ENCODE data around the gene SLC9A7.

The SLC9A7 gene

DNA sequence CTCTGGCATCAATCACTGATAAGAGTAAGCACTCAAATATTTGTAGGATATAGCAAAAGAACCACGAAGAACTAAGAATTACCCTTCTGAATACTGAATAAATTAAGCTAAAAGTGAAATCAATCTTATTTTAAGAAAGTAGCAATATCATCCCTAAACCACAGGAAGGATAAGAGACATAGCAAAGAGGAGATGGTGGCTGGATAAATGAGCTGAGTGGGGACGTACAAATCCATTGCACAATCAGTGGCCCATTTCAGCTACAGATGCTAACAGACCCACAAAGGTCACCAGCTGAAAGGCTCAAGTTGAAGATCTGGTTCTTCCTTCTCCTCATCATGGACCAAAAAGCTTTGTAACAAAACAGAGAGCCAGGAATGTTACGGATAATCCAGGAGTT is 77.1 kb downstream of the SLC9A7 start:
- H3K4me3 ChIP-seq (replicated peaks; ENCODE audit: low read depth, low read length), result no peak overlapping the region
- DNase-seq (ENCODE audit: extremely low read depth, low read depth), result no peak
- TF ChIP-seq, protein P1, sequence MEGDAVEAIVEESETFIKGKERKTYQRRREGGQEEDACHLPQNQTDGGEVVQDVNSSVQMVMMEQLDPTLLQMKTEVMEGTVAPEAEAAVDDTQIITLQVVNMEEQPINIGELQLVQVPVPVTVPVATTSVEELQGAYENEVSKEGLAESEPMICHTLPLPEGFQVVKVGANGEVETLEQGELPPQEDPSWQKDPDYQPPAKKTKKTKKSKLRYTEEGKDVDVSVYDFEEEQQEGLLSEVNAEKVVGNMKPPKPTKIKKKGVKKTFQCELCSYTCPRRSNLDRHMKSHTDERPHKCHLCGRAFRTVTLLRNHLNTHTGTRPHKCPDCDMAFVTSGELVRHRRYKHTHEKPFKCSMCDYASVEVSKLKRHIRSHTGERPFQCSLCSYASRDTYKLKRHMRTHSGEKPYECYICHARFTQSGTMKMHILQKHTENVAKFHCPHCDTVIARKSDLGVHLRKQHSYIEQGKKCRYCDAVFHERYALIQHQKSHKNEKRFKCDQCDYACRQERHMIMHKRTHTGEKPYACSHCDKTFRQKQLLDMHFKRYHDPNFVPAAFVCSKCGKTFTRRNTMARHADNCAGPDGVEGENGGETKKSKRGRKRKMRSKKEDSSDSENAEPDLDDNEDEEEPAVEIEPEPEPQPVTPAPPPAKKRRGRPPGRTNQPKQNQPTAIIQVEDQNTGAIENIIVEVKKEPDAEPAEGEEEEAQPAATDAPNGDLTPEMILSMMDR (IDR thresholded peaks at IDR 0.05; ENCODE audit: low read depth, low read length, missing control alignments), result no peak

DNA sequence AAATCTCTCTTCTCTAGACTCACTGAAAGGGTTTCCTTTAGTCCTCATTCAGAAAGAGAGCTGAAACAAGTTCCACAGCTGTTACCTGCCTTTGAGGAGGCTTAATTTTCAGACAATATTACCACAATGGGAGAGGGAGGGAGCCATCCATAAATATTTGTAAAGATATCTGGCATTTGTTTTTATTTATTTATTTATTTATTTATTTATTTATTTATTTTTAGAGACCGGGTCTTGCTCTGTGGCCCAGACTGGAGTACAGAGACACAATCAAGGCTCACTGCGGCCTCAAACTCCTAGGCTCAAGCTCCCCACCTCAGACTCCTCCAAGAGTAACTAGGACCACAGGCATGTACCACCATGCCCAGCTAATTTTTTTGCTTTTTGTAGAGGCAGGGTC is 80.7 kb downstream of the SLC9A7 start:
- TF ChIP-seq, protein P1 (IDR thresholded peaks at IDR 0.05; ENCODE audit: low read depth, low read length, missing control alignments), result no peak
- H3K4me3 ChIP-seq (replicated peaks; ENCODE audit: low read depth, low read length), result no peak overlapping the region
- no peak for DNase-seq (ENCODE audit: extremely low read depth, low read depth)

DNA sequence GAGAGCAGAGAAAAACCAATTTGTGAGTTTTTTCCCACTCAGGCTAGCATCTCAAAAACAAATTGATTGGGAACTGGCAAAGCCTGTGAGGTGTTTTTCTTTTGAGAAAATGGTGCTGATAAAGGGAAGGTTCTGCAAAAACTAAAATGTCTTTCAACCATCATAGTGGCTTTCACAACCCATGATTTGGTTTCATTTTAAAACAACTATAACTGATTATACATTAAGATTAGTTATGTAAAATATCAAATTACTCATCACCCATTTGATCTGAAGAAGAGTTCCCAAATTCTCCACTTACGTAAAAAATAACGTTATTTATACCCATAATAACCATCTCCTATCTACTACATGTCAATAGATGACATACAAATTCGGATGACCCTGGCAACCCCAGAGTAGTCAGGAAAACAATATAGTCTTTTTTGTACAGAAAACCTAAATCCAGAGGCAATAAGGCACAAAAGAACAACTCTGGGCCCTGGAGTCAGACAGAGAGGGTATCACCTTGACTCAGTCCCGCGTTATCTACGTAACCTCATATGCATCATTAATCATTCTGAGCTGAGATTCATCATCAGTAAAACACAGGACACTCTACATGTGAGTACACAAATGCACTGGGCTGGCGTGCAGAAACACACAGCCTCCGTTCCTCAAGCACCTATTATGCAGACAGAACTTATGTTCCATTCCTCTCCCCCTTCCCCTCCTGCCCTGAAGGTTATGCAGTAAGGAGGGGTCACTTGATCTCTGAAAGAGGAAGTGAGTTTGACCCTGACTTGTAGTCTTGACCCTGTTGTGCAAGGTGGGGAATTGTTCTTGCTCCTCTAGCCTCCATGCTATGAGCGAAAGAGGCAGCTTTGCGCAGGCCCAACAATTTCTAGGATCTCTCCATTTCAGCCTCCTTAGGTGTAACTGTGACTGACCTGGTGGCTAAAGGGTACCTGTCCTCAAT is 82.2 kb downstream of the SLC9A7 start:
- no peak overlapping the region for H3K4me3 ChIP-seq (replicated peaks; ENCODE audit: low read depth, low read length)
- TF ChIP-seq, protein P1 (IDR thresholded peaks at IDR 0.05; ENCODE audit: low read depth, low read length, missing control alignments), result no peak
- no peak for DNase-seq (ENCODE audit: extremely low read depth, low read depth)

DNA sequence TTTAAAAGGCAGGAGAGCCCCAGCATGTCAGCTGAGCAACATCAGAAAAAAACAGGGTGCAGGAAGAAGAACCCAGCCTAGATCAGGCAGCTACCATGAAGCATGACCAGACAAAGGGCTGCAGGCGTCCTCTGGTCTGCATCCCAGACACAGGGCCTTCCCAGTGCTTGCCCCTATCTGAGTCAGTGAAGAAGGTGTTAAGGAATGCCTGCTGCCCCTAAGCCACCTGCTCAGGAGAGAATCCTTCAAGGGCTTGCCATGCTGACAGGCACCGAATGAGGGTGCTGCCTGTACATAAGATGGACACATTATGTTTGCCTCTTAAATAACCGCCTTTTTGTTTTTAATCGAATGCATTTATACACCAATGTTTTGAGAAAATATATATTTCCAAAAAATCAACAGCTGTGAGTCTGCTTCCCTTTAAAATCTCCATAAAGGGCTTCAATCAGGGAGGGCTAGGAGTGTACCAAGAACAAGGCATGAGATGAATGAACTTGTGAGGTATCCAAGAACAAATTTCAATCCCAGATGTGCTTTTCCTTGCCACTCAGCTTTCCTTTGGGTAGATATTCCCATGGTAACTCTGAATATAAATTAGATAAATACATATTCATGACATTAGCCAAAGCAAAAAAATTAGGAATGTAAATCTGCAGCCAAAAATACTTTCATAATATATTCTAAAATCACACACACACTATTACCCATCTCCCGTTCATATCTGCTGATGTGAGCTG is 85.1 kb downstream of the SLC9A7 start:
- no peak for DNase-seq (ENCODE audit: extremely low read depth, low read depth)

DNA sequence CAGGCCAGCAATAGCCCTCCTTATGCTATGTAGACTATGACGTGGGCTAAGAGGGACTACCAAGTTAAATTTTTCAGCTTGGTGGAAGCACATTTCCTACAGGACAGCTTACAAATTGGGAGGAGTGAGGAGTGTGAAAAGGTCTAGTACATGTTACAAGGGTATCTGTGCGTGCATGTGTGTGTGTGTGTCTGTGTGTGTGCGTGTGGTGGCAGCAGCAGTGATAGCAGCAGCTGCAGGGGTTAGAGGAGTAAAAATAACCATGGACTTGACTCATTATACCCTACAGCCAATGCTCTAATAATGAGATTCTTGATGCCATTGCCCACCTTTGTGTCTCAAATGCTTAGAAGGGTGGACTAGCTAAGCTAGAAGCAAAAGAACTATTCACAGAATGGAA is 88.6 kb downstream of the SLC9A7 start:
- no peak overlapping the region for H3K4me3 ChIP-seq (replicated peaks; ENCODE audit: low read depth, low read length)
- no peak for DNase-seq (ENCODE audit: extremely low read depth, low read depth)
- TF ChIP-seq, protein P1 (IDR thresholded peaks at IDR 0.05; ENCODE audit: low read depth, low read length, missing control alignments), result no peak

More for the DNA sequence above, 85.1 kb downstream of the SLC9A7 start:
- no peak overlapping the region for H3K4me3 ChIP-seq (replicated peaks; ENCODE audit: low read depth, low read length)
- TF ChIP-seq, protein P1 (IDR thresholded peaks at IDR 0.05; ENCODE audit: low read depth, low read length, missing control alignments), result no peak

DNA sequence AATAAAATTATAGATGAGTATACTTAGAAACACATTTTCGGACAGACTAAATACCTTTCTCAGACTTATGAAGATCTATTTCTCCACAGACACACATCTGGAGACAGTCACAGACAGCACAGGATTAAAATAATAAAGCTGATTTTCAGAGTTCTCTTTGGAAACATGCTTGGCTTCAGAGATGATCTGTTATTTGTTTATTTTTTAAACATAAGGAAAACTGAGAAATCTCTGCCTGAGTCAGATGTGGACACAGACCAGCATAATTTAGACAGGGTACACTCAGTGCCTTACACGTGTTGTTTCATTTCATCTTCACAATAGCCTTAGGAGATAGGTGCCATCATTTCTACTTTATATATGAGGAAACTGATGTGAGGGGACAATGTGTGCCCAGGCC is 92.1 kb downstream of the SLC9A7 start:
- no peak for DNase-seq (ENCODE audit: extremely low read depth, low read depth)
- TF ChIP-seq, protein P1 (IDR thresholded peaks at IDR 0.05; ENCODE audit: low read depth, low read length, missing control alignments), result no peak

More for the DNA sequence above, 92.1 kb downstream of the SLC9A7 start:
- H3K4me3 ChIP-seq (replicated peaks; ENCODE audit: low read depth, low read length), result no peak overlapping the region

All from HFF-Myc (cell line).